ENCODE results near the gene RELN. TPM values are rescaled to one million over a fixed set of nuclear protein-coding genes. Genes with fewer than 3 reads are reported as not detected.

The RELN gene
- total RNA-seq, 1 donor from 2014 or later, result 5.4 TPM

DNA sequence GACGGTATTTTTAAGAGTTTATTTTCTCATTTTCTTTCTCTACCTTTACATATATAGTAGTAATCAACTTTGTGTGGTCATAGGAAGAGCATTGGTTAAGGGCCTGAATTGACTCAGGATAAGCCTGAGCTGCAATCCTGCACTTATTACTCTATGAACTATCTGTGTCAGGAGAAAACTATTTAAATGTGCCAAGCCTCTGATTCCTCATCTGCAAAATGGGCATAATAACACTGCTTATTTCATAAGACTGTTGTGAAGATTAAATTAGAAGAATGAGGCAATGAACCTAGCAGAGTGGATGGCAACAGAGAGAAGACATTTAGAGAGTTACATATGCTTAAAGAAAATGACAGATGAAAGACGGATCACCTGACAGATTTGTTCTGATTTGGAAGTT, 175.5 kb downstream of the RELN start:
- no peaks in the 10 kb centered on the region for H3K36me3 Mint-ChIP-seq (ENCODE audit: insufficient read depth)
- H3K9me3 Mint-ChIP-seq (ENCODE audit: low read depth), result peaks cover 7% of the 10 kb centered on the region
- H3K4me3 Mint-ChIP-seq (ENCODE audit: low read depth), result no peak overlapping the region
- no peak for TF ChIP-seq CTCF (IDR thresholded peaks at IDR 0.05; ENCODE audit: unreplicated experiment)
- peaks cover 25% of the 10 kb centered on the region for H3K4me1 Mint-ChIP-seq (ENCODE audit: low read depth)
- DNase-seq (ENCODE audit: low spot score, unreplicated experiment), result no peak
- peaks cover 9% of the 10 kb centered on the region for H3K27me3 Mint-ChIP-seq
- no peak overlapping the region for H3K27ac Mint-ChIP-seq

DNA sequence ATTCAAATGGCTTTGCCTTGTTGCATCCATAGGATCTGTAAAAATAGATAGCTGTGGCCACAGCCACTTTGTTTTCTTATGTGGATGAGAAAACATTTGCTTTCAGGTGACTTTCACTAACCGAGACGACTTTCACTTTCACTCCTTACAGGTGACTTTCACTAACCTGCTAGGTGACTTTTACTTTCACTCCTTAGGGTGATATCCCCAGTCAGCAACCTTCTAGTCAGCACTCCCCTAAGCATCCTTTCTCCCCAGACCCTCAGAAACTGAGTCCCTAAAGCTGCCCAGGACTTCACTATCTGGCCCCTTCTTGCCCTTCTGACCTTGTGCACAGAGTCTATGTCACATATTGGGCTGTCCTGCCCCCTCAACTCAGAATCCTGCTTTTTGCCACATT, 177.5 kb downstream of the RELN start:
- no peak overlapping the region for H3K4me3 Mint-ChIP-seq (ENCODE audit: low read depth)
- no peak for TF ChIP-seq CTCF (IDR thresholded peaks at IDR 0.05; ENCODE audit: unreplicated experiment)
- H3K27ac Mint-ChIP-seq, result no peak overlapping the region
- H3K4me1 Mint-ChIP-seq (ENCODE audit: low read depth), result peaks cover 26% of the 10 kb centered on the region
- peaks cover 13% of the 10 kb centered on the region for H3K9me3 Mint-ChIP-seq (ENCODE audit: low read depth)
- peaks cover 9% of the 10 kb centered on the region for H3K27me3 Mint-ChIP-seq
- no peaks in the 10 kb centered on the region for H3K36me3 Mint-ChIP-seq (ENCODE audit: insufficient read depth)
- no peak for DNase-seq (ENCODE audit: low spot score, unreplicated experiment)

DNA sequence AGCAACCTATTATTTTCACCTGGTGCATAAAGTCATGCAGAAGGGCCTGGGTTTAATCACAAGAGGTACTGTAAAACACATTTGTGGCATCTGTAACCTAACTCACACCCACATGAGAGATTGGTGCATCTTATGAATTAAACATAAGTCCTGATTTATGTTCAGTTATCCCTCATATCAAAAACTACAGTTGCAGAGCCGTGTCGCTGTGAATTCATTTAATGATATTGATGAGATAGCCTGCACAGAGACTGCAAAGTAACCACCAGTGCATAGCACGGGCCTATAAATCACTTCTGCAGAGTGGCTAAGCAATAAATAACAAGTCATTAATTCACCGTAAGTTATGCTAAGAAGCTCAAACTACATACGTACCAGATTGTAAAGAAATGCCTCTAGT, 178.2 kb downstream of the RELN start:
- Mint-ChIP-seq H3K4me1 (ENCODE audit: low read depth) (peaks cover 26% of the 10 kb centered on the region), H3K4me3 (ENCODE audit: low read depth) (no peak overlapping the region), H3K27me3 (peaks cover 9% of the 10 kb centered on the region), H3K9me3 (ENCODE audit: low read depth) (peaks cover 13% of the 10 kb centered on the region), H3K27ac (no peak overlapping the region), H3K36me3 (ENCODE audit: insufficient read depth) (no peaks in the 10 kb centered on the region)
- no peak for DNase-seq (ENCODE audit: low spot score, unreplicated experiment)
- no peak for TF ChIP-seq CTCF (IDR thresholded peaks at IDR 0.05; ENCODE audit: unreplicated experiment)

- DNase-seq (ENCODE audit: low spot score, unreplicated experiment), result no peak
Observed at GRCh38 chr7:103810112-103810744, 179.2 kb downstream of the RELN start.

GRCh38 chr7:103809229-103809994, 180.0 kb downstream of the RELN start:
- H3K9me3 Mint-ChIP-seq (ENCODE audit: low read depth), result peaks cover 13% of the 10 kb centered on the region
- H3K27ac Mint-ChIP-seq, result no peak overlapping the region
- H3K36me3 Mint-ChIP-seq (ENCODE audit: insufficient read depth), result no peaks in the 10 kb centered on the region
- TF ChIP-seq CTCF (IDR thresholded peaks at IDR 0.05; ENCODE audit: unreplicated experiment), result no peak
- no peak overlapping the region for H3K4me3 Mint-ChIP-seq (ENCODE audit: low read depth)
- no peak for DNase-seq (ENCODE audit: low spot score, unreplicated experiment)
- peaks cover 26% of the 10 kb centered on the region for H3K4me1 Mint-ChIP-seq (ENCODE audit: low read depth)
- peaks cover 9% of the 10 kb centered on the region for H3K27me3 Mint-ChIP-seq

More at GRCh38 chr7:103810112-103810744, 179.2 kb downstream of the RELN start:
- peaks cover 26% of the 10 kb centered on the region for H3K4me1 Mint-ChIP-seq (ENCODE audit: low read depth)
- peaks cover 13% of the 10 kb centered on the region for H3K9me3 Mint-ChIP-seq (ENCODE audit: low read depth)
- H3K36me3 Mint-ChIP-seq (ENCODE audit: insufficient read depth), result no peaks in the 10 kb centered on the region
- peaks cover 9% of the 10 kb centered on the region for H3K27me3 Mint-ChIP-seq
- no peak overlapping the region for H3K27ac Mint-ChIP-seq
- TF ChIP-seq CTCF (IDR thresholded peaks at IDR 0.05; ENCODE audit: unreplicated experiment), result no peak
- H3K4me3 Mint-ChIP-seq (ENCODE audit: low read depth), result no peak overlapping the region

Data from progenitor cell of endocrine pancreas (in vitro differentiated cells).